Brain microvascular endothelial cell (primary cell): ENCODE data around the gene RECQL.
"Not testable (repeated sequence)": the region's sequence is repeated elsewhere in the genome, so short reads cannot be mapped to it uniquely, and the experiment has no call there.

Source experiments
- DNase-seq: peaks from one replicate; pipeline ENCODE4 v3.0.0-alpha.2; 2020
- H3K27ac ChIP-seq: fragments of 250-450 bp; sonication (Bioruptor Pico); 2 replicates; pipeline ENCODE4 v1.5.1; 2020; ENCODE audit warnings: mild to moderate bottlenecking, moderate library complexity
- H3K27me3 ChIP-seq: fragments of 250-450 bp; sonication (Bioruptor Pico); replicated peaks from 2 replicates; pipeline ENCODE4 v1.5.1; 2020; ENCODE audit warnings: mild to moderate bottlenecking
- H3K36me3 ChIP-seq: fragments of 250-450 bp; sonication (Bioruptor Pico); replicated peaks from 2 replicates; pipeline ENCODE4 v1.5.1; 2020; ENCODE audit warnings: mild to moderate bottlenecking
- H3K4me3 ChIP-seq: 2 replicates; pipeline ENCODE4 v1.5.1; 2011; ENCODE audit warnings: low read depth, mild to moderate bottlenecking, control low read depth, low read length, moderate library complexity
- in situ Hi-C: cut with HindIII; loops from 2 replicates; pipeline ENCODE4 v1.10.0; 2017; ENCODE audit warnings: low sequenced_read_pairs, low pct_ligation_motif_present
- TF ChIP-seq, protein P1 (sequence below): IDR thresholded peaks from 2 replicates; pipeline ENCODE4 v1.5.1; 2011; ENCODE audit warnings: low read depth, mild to moderate bottlenecking, moderate library complexity, low read length, control low read depth, inconsistent platforms; ENCODE audit errors: missing control alignments

The RECQL gene

DNA sequence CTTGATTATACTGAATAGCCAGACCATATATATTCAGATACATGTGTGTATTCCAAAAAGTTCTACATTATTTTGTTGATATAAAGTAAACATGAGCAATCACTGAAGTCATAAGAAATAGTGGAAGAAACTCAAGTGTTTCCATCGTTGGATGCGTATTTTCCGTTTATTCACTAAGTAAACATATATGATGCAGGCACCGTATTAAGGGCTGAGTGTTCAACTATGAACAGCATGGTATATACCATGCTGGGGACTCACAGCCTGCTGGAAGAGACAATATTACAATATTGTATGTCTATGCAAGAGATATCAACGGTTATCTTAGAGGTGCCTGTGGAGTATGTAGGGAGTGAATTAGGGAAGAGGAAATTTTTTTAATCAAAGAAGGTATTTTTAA, 62.8 kb downstream of the RECQL start:
- TF ChIP-seq, protein P1, sequence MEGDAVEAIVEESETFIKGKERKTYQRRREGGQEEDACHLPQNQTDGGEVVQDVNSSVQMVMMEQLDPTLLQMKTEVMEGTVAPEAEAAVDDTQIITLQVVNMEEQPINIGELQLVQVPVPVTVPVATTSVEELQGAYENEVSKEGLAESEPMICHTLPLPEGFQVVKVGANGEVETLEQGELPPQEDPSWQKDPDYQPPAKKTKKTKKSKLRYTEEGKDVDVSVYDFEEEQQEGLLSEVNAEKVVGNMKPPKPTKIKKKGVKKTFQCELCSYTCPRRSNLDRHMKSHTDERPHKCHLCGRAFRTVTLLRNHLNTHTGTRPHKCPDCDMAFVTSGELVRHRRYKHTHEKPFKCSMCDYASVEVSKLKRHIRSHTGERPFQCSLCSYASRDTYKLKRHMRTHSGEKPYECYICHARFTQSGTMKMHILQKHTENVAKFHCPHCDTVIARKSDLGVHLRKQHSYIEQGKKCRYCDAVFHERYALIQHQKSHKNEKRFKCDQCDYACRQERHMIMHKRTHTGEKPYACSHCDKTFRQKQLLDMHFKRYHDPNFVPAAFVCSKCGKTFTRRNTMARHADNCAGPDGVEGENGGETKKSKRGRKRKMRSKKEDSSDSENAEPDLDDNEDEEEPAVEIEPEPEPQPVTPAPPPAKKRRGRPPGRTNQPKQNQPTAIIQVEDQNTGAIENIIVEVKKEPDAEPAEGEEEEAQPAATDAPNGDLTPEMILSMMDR, result no peak
- DNase-seq, result no peak
- Histone ChIP-seq H3K36me3 (no peaks in the 10 kb centered on the region), H3K27ac (peak overlapping the region; percentile 89), H3K4me3 (peak overlapping the region; percentile 83), H3K27me3 (no peaks in the 10 kb centered on the region)
- in situ Hi-C loops, result no loop called here

GRCh38 chr12:21434699-21435098, 66.7 kb downstream of the RECQL start:
- no peaks in the 10 kb centered on the region for H3K27me3 ChIP-seq
- DNase-seq, result no peak
- in situ Hi-C loops, result no loop called here
- H3K27ac ChIP-seq, result no peak overlapping the region
- H3K36me3 ChIP-seq, result no peaks in the 10 kb centered on the region
- TF ChIP-seq, protein P1, result no peak
- H3K4me3 ChIP-seq, result no peak overlapping the region

- in situ Hi-C loops, result no loop called here
- Histone ChIP-seq H3K36me3 (no peaks in the 10 kb centered on the region), H3K4me3 (no peak overlapping the region), H3K27me3 (no peaks in the 10 kb centered on the region), H3K27ac (no peak overlapping the region)
- DNase-seq, result no peak
- TF ChIP-seq, protein P1, result no peak
Observed at GRCh38 chr12:21433525-21433924, 67.9 kb downstream of the RECQL start.

GRCh38 chr12:21429994-21430393, 71.4 kb downstream of the RECQL start:
- no peaks in the 10 kb centered on the region for H3K36me3 ChIP-seq
- H3K4me3 ChIP-seq, result no peak overlapping the region
- in situ Hi-C loops, result no loop called here
- DNase-seq, result no peak
- TF ChIP-seq, protein P1, result no peak
- H3K27me3 ChIP-seq, result no peaks in the 10 kb centered on the region
- H3K27ac ChIP-seq, result no peak overlapping the region

DNA sequence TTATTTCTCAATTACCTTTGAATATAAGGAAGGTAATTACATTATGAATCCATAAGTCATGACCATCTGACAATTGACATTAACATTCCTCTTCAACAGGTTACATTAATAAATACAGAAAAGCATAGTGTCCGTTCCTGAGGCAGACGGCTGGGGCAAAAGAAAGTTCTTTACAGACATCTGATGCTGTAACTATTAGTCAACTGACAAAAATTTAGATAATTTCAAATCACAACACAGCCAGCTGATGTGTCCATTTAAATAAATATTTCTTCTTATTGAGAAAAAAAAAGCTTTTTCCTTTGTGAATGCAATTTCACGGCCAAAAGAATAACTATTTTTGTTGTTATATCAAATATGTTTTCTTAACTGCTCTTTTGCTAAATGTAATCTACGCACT, 73.2 kb downstream of the RECQL start:
- Histone ChIP-seq H3K27me3 (no peaks in the 10 kb centered on the region), H3K4me3 (no peak overlapping the region), H3K36me3 (no peaks in the 10 kb centered on the region), H3K27ac (peak overlapping the region; percentile 79)
- in situ Hi-C loops, result no loop called here
- peak; percentile 52 for DNase-seq
- TF ChIP-seq, protein P1, result no peak

DNA sequence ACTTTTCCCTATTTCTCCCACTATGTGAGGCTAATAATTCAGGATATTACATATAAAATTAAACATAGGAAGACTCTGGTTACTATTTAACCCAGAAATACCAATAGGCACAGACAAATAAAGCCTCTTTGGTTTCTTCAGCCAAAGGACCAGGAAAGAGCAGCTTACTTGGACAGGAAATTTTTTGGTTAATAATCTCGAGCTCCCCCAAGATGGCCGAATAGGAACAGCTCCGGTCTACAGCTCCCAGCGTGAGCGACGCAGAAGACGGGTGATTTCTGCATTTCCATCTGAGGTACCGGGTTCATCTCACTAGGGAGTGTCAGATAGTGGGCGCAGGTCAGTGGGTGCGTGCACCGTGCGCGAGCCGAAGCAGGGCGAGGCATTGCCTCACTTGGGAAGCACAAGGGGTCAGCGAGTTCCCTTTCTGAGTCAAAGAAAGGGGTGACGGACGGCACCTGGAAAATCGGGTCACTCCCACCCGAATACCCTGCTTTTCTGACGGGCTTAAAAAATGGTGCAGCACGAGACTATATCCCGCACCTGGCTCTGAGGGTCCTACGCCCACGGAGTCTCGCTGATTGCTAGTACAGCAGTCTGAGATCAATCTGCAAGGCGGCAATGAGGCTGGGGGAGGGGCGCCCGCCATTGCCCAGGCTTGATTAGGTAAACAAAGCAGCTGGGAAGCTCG, 82.3 kb downstream of the RECQL start:
- DNase-seq, in situ Hi-C loops: not testable (repeated sequence)

More for the DNA sequence above, 82.3 kb downstream of the RECQL start:
- not testable (repeated sequence) for H3K27ac ChIP-seq, H3K36me3 ChIP-seq, H3K27me3 ChIP-seq, H3K4me3 ChIP-seq
